HEK293 (cell line): ENCODE measurements around the gene GLT6D1.

Source experiments
- CTCF ChIA-PET: fragments of 350-600 bp; formaldehyde crosslinking; extraction: SDS; loops from one replicate; lab custom pipeline; 2021; ENCODE audit warnings: antibody characterized with exemption; lab: Yijun Ruan, JAX
- POLR2A ChIA-PET: fragments of 300-600 bp; formaldehyde crosslinking; extraction: SDS; loops from one replicate; lab custom pipeline; 2020; ENCODE audit warnings: antibody characterized with exemption, inconsistent platforms; lab: Yijun Ruan, JAX
- H3K27ac ChIP-seq: fragments of 200-500 bp; sonication (Bioruptor generic); 2 replicates; pipeline ENCODE4 v1.5.1; 2014; ENCODE audit warnings: low read depth, low read length, control low read depth, inconsistent platforms; ENCODE audit errors: extremely low read depth
- H3K36me3 ChIP-seq, 2 experiments: fragments of 200-500 bp in 1 of 2; sonication (Bioruptor generic) in 1 of 2; 1 replicate in 1 of 2; 2 replicates in 1 of 2; pipeline ENCODE4 v1.5.1; 2014 to 2017; ENCODE audit warnings: inconsistent platforms in 2 of 2, low read length in 2 of 2; ENCODE audit not compliant: control insufficient read depth in 2 of 2, insufficient read depth in 1 of 2
- H3K4me1 ChIP-seq: fragments of 200-500 bp; sonication (Bioruptor generic); 2 replicates; pipeline ENCODE4 v1.5.1; 2014; ENCODE audit warnings: mild to moderate bottlenecking, low read length, inconsistent platforms; ENCODE audit not compliant: control insufficient read depth, insufficient read depth
- H3K4me3 ChIP-seq: 2 replicates; pipeline ENCODE4 v1.5.1; 2011; ENCODE audit warnings: low read depth, mild to moderate bottlenecking, control low read depth, low read length, moderate library complexity
- H3K9me3 ChIP-seq: fragments of 200-500 bp; sonication (Bioruptor generic); 2 replicates; pipeline ENCODE4 v1.5.1; 2014; ENCODE audit warnings: low read depth, low read length, inconsistent platforms; ENCODE audit not compliant: control insufficient read depth, insufficient read depth
- BCL11B ChIP-seq: fragments of 450-650 bp; formaldehyde crosslinking; IDR thresholded peaks from 2 replicates; pipeline ENCODE4 v1.5.1; 2016; ENCODE audit warnings: low read depth, missing biosample characterization, missing genetic modification characterization
- EGR2 ChIP-seq: fragments of 450-650 bp; formaldehyde crosslinking; IDR thresholded peaks from 2 replicates; pipeline ENCODE4 v1.5.1; 2016; ENCODE audit warnings: low read depth, missing biosample characterization, missing genetic modification characterization
- FEZF1 ChIP-seq: fragments of 450-650 bp; formaldehyde crosslinking; IDR thresholded peaks from 2 replicates; pipeline ENCODE4 v1.5.1; 2016; ENCODE audit warnings: missing biosample characterization, missing genetic modification characterization
- MEIS1 ChIP-seq: sonication (generic); formaldehyde crosslinking; IDR thresholded peaks from 2 replicates; pipeline ENCODE4 v1.8.1; 2022; ENCODE audit warnings: missing genetic modification reagents, mild to moderate bottlenecking, borderline replicate concordance
- TCF7L2 ChIP-seq: IDR thresholded peaks from 2 replicates; pipeline ENCODE4 v1.6.1; 2011; ENCODE audit warnings: low read depth, mild to moderate bottlenecking, inconsistent platforms, low read length, moderate library complexity, borderline replicate concordance
- ZBTB20 ChIP-seq: fragments of 450-650 bp; formaldehyde crosslinking; IDR thresholded peaks from 2 replicates; pipeline ENCODE4 v1.5.1; 2016; ENCODE audit warnings: missing biosample characterization, missing genetic modification characterization
- ZBTB21 ChIP-seq: fragments of 450-650 bp; formaldehyde crosslinking; IDR thresholded peaks from 2 replicates; pipeline ENCODE4 v1.5.1; 2017; ENCODE audit warnings: missing biosample characterization, missing genetic modification characterization
- ZNF146 ChIP-seq: fragments of 450-650 bp; formaldehyde crosslinking; IDR thresholded peaks from 2 replicates; pipeline ENCODE4 v1.5.1; 2016; ENCODE audit warnings: missing biosample characterization, missing genetic modification characterization
- ZNF174 ChIP-seq: fragments of 450-650 bp; formaldehyde crosslinking; IDR thresholded peaks from 2 replicates; pipeline ENCODE4 v1.5.0; 2017; ENCODE audit warnings: missing biosample characterization, mild to moderate bottlenecking, missing genetic modification characterization
- ZNF302 ChIP-seq: fragments of 450-650 bp; formaldehyde crosslinking; IDR thresholded peaks from 2 replicates; pipeline ENCODE4 v1.5.1; 2016; ENCODE audit warnings: missing biosample characterization, missing genetic modification characterization, low read depth
- ZNF350 ChIP-seq: fragments of 450-650 bp; formaldehyde crosslinking; IDR thresholded peaks from 2 replicates; pipeline ENCODE4 v1.5.0; 2017; ENCODE audit warnings: missing biosample characterization, mild to moderate bottlenecking, missing genetic modification characterization
- ZNF354C ChIP-seq: fragments of 450-650 bp; formaldehyde crosslinking; IDR thresholded peaks from 2 replicates; pipeline ENCODE4 v1.5.1; 2016; ENCODE audit warnings: missing biosample characterization, missing genetic modification characterization, low read depth, borderline replicate concordance
- ZNF549 ChIP-seq: fragments of 450-650 bp; IDR thresholded peaks from 2 replicates; pipeline ENCODE4 v1.5.1; 2018; ENCODE audit warnings: missing biosample characterization, missing genetic modification characterization, mild to moderate bottlenecking, inconsistent platforms, moderate library complexity
- ZNF558 ChIP-seq: fragments of 450-650 bp; formaldehyde crosslinking; IDR thresholded peaks from 2 replicates; pipeline ENCODE4 v1.5.1; 2016; ENCODE audit warnings: missing biosample characterization, missing genetic modification characterization
- ZNF785 ChIP-seq: fragments of 450-650 bp; formaldehyde crosslinking; IDR thresholded peaks from 2 replicates; pipeline ENCODE4 v1.5.1; 2016; ENCODE audit warnings: missing biosample characterization, missing genetic modification characterization
- TF ChIP-seq, protein P1 (sequence below): fragments of 450-650 bp; formaldehyde crosslinking; IDR thresholded peaks from 2 replicates; pipeline ENCODE4 v1.5.1; 2017; ENCODE audit warnings: missing biosample characterization, missing genetic modification characterization
- TF ChIP-seq, protein P2 (sequence below): fragments of 450-650 bp; IDR thresholded peaks from 2 replicates; pipeline ENCODE4 v1.5.1; 2018; ENCODE audit warnings: missing biosample characterization, missing genetic modification characterization
- TF ChIP-seq, protein P3 (sequence below): fragments of 450-650 bp; formaldehyde crosslinking; IDR thresholded peaks from 2 replicates; pipeline ENCODE4 v1.5.1; 2016; ENCODE audit warnings: missing biosample characterization, missing genetic modification characterization, borderline replicate concordance
- TF ChIP-seq, protein P4 (sequence below): IDR thresholded peaks from 2 replicates; pipeline ENCODE4 v1.6.1; 2011; ENCODE audit warnings: mild to moderate bottlenecking, low read depth, low read length, borderline replicate concordance

Gene GLT6D1

DNA sequence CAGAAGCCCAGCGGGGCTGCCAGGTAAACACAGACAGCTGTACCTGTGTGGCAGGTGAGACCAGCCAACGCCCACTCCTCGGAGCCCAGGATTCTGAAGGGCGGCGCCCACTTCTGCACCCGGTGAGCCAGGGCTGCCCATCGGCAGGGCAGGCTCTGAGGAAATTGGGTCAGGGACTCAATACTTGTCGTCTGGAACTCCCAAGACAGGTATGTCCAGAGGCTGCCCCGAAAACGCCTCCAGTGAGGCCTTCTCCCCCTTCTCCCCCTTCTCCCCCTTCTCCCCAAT lies 19.8 kb downstream of the GLT6D1 start:
- Histone ChIP-seq H3K4me3 (no peak overlapping the region), H3K27ac (no peak overlapping the region)
- CTCF ChIA-PET: no interaction called here
- TF ChIP-seq FEZF1 (tag by site-specific recombination): no peak
- TF ChIP-seq ZNF354C (tag by site-specific recombination): no peak
- no peak for TF ChIP-seq TCF7L2
- TF ChIP-seq ZNF174: no peak
- TF ChIP-seq EGR2: no peak
- TF ChIP-seq, protein P1, sequence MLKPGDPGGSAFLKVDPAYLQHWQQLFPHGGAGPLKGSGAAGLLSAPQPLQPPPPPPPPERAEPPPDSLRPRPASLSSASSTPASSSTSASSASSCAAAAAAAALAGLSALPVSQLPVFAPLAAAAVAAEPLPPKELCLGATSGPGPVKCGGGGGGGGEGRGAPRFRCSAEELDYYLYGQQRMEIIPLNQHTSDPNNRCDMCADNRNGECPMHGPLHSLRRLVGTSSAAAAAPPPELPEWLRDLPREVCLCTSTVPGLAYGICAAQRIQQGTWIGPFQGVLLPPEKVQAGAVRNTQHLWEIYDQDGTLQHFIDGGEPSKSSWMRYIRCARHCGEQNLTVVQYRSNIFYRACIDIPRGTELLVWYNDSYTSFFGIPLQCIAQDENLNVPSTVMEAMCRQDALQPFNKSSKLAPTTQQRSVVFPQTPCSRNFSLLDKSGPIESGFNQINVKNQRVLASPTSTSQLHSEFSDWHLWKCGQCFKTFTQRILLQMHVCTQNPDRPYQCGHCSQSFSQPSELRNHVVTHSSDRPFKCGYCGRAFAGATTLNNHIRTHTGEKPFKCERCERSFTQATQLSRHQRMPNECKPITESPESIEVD (tag by site-specific recombination): no peak
- no peak for TF ChIP-seq MEIS1 (CRISPR knock-in tag)
- TF ChIP-seq ZNF350 (tag by site-specific recombination): no peak
- TF ChIP-seq, protein P2, sequence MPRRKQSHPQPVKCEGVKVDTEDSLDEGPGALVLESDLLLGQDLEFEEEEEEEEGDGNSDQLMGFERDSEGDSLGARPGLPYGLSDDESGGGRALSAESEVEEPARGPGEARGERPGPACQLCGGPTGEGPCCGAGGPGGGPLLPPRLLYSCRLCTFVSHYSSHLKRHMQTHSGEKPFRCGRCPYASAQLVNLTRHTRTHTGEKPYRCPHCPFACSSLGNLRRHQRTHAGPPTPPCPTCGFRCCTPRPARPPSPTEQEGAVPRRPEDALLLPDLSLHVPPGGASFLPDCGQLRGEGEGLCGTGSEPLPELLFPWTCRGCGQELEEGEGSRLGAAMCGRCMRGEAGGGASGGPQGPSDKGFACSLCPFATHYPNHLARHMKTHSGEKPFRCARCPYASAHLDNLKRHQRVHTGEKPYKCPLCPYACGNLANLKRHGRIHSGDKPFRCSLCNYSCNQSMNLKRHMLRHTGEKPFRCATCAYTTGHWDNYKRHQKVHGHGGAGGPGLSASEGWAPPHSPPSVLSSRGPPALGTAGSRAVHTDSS (tag by site-specific recombination): no peak
- TF ChIP-seq ZBTB21 (tag by site-specific recombination): no peak
- TF ChIP-seq ZNF146 (tag by site-specific recombination): no peak
- no peak for TF ChIP-seq ZNF302 (tag by site-specific recombination)
- TF ChIP-seq ZBTB20 (tag by site-specific recombination): no peak
- TF ChIP-seq ZNF785 (tag by site-specific recombination): no peak
- TF ChIP-seq, protein P3, sequence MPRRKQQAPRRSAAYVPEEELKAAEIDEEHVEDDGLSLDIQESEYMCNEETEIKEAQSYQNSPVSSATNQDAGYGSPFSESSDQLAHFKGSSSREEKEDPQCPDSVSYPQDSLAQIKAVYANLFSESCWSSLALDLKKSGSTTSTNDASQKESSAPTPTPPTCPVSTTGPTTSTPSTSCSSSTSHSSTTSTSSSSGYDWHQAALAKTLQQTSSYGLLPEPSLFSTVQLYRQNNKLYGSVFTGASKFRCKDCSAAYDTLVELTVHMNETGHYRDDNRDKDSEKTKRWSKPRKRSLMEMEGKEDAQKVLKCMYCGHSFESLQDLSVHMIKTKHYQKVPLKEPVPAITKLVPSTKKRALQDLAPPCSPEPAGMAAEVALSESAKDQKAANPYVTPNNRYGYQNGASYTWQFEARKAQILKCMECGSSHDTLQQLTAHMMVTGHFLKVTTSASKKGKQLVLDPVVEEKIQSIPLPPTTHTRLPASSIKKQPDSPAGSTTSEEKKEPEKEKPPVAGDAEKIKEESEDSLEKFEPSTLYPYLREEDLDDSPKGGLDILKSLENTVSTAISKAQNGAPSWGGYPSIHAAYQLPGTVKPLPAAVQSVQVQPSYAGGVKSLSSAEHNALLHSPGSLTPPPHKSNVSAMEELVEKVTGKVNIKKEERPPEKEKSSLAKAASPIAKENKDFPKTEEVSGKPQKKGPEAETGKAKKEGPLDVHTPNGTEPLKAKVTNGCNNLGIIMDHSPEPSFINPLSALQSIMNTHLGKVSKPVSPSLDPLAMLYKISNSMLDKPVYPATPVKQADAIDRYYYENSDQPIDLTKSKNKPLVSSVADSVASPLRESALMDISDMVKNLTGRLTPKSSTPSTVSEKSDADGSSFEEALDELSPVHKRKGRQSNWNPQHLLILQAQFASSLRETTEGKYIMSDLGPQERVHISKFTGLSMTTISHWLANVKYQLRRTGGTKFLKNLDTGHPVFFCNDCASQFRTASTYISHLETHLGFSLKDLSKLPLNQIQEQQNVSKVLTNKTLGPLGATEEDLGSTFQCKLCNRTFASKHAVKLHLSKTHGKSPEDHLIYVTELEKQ (tag by site-specific recombination): no peak
- TF ChIP-seq ZNF558 (tag by site-specific recombination): no peak
- TF ChIP-seq, protein P4, sequence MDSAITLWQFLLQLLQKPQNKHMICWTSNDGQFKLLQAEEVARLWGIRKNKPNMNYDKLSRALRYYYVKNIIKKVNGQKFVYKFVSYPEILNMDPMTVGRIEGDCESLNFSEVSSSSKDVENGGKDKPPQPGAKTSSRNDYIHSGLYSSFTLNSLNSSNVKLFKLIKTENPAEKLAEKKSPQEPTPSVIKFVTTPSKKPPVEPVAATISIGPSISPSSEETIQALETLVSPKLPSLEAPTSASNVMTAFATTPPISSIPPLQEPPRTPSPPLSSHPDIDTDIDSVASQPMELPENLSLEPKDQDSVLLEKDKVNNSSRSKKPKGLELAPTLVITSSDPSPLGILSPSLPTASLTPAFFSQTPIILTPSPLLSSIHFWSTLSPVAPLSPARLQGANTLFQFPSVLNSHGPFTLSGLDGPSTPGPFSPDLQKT: no peak
- TF ChIP-seq BCL11B (tag by site-specific recombination): no peak
- TF ChIP-seq ZNF549 (tag by site-specific recombination): no peak
- TF ChIP-seq, all 188 proteins: peak for 0
- POLR2A ChIA-PET: no interaction called here
- H3K36me3 ChIP-seq: no peaks in the 10 kb centered on the region
- H3K9me3 ChIP-seq: no peaks in the 10 kb centered on the region
- H3K4me1 ChIP-seq: no peaks in the 10 kb centered on the region
